ENCODE measurements around the gene PDE4B.

GRCh38 chr1:66237042-66237441, 444.3 kb downstream of the PDE4B start:
- TF ChIP-seq CTCF (IDR thresholded peaks at IDR 0.05; ENCODE audit: low read depth, low read length), result no peak
- TF ChIP-seq EZH2phosphoT487 (IDR thresholded peaks at IDR 0.05; ENCODE audit: low read depth), result no peak
